Gastroesophageal sphincter (tissue), 3 donors: Measurements from ENCODE around the gene PDE3A.

ENCODE experiments used
- CTCF ChIP-seq, 4 experiments: fragments of 200-600 bp in 2 of 4; fragments of 450-650 bp in 2 of 4; sonication (generic) in 1 of 4; IDR thresholded peaks; one replicate each; pipeline ENCODE4 v1.5.1; 2017 to 2019; ENCODE audit warnings: antibody characterized with exemption in 4 of 4, mild to moderate bottlenecking in 2 of 4, moderate library complexity in 2 of 4
- EP300 ChIP-seq: sonication (generic); formaldehyde crosslinking; IDR thresholded peaks from one replicate; pipeline ENCODE4 v1.6.1; 2017; ENCODE audit warnings: antibody characterized with exemption, mild to moderate bottlenecking
- POLR2AphosphoS5 ChIP-seq: sonication (generic); formaldehyde crosslinking; IDR thresholded peaks from one replicate; pipeline ENCODE4 v1.6.1; 2017; ENCODE audit warnings: antibody characterized with exemption

GRCh38 chr12:20592556-20592955 lies 224.2 kb downstream of the PDE3A start:
- no peak for TF ChIP-seq CTCF (IDR thresholded peaks at IDR 0.05)
- TF ChIP-seq POLR2AphosphoS5, result no peak
- TF ChIP-seq EP300, result no peak
